Measurements from ENCODE around the gene R3HDM1.
A peak's percentile ranks its signal among the peaks of the same experiment; 100 is the strongest.
"Not testable (repeated sequence)": the region's sequence is repeated elsewhere in the genome, so short reads cannot be mapped to it uniquely, and the experiment has no call there.

The R3HDM1 gene

GRCh38 chr2:135647836-135648579 is 116.7 kb downstream of the R3HDM1 start:
- no peak for DNase-seq

GRCh38 chr2:135650721-135651120 is 119.4 kb downstream of the R3HDM1 start:
- no peak for DNase-seq

- DNase-seq, result no peak
These were observed 120.4 kb downstream of the R3HDM1 start for GRCh38 chr2:135651717-135652116.

GRCh38 chr2:135654239-135654638 is 123.0 kb downstream of the R3HDM1 start:
- not testable (repeated sequence) for DNase-seq

DNA sequence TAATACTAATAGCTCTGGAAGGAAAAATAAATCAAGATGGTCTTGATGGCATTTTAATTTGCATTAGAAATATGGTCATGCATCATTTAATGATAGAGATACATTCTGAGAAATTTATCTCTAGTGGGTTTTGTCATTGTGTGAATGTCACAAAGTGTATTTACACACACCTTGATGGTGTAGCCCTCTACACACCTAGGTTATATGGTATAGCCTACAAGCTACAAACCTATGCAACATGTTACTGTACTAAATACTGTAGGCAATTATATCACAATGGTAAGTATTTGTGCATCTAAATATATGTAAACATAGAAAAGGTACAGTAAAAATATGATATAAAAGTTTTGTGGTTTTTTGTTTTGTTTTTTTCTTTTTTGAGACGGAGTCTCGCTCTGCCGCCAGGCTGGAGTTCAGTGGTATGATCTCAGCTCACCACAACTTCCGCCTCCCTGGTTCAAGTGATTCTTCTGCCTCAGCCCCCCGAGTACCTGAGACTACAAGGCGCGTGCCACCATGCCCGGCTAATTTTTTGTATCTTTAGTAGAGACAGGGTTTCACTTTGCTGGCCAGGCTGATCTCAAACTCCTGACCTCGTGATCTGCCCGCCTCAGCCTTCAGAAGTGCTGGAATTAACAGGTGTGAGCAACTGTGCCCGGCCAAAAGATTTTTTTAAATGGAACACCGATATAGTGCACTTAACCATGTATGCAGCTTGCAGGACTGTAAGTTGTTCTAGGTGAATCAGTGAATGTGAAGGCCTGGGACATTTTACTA is 126.7 kb downstream of the R3HDM1 start:
- no peak for DNase-seq

GRCh38 chr2:135662088-135662487 is 130.8 kb downstream of the R3HDM1 start:
- no peak for DNase-seq

DNA sequence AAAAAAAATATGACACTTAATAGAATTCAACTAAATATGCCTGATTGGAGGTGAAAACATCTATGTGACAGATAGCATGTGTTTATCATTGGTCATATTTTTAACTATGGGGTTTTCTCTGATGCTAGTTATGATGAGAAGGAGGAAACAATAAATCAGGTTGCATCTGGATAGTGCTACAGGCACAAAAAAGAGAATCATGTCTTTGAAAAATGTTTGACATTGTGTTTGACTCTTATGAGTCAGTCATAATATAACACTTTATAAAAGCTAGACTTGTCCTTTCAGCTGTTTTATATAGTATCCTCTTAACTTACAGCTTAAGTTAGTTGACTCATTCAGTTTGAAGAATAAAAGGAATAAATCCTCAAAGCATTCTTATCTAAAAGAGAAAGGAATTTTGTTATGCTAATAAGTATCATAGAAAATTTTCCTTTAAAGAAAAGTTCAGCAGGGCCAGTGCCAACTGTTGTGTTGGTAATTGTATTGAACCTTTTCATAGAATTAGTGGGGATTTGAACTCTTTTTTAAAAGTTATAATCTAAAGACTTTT is 131.9 kb downstream of the R3HDM1 start:
- DNase-seq, result no peak

DNA sequence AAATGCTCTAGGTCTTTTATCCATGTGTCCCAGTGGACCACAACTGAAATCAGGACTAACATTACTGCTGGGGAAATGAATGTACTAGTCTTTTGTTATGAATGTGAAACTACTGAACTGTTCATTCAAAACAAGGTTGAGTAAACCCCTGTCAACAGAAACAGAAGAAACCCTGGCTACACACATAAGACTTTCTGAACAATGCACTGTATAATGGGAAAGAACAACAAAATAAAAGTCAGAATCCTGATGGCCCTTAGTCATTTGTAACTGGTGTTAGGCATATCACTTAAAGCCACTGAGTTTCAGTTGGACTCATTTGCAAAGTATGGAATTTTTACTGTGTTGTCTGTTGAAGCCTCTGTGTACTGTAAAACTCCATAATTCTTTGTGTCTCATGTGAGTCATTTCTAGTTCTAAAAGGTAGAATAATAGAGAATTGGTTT is 133.4 kb downstream of the R3HDM1 start:
- DNase-seq, result no peak

DNA sequence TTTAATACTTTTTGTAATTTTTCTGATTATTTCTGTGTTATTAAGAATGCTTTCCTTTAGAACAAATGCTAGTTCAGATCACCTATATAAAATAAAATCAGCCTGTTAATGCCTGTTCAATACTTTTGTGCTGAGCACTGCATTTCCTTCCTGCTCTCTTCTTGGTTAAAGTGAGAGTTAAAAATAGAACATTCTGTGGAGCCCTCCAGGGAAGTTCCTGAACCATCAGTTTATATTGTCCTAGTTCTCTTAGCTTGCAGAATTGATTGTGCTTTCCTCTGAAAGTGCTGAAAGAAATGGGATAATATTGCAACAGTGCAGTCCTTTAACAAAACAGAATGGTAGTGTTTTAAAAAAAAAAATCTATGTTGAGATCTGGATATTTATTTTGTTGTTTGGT is 135.8 kb downstream of the R3HDM1 start:
- peak in 1 of 14 donors; percentile 2 for DNase-seq

DNA sequence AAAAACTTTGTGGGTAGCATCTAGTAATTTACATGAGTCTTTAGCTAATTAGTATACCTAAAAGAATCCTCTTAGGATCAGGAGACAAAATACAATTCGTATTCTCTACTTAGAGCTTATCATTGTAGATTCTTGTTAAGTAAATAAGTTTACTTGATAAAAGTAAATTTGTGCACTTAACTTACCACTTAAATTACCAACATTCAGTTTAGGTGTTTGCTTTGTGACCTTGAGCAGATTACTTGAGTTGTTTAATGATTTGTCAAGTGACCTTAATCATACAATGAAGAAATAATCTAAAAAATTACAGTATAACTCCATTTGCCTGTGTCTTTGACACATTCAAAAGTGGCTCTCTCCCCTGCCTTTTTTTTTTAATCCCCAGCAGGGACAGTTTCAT is 143.2 kb downstream of the R3HDM1 start:
- no peak for DNase-seq

- DNase-seq, result no peak
These were observed 144.7 kb downstream of the R3HDM1 start for GRCh38 chr2:135676031-135676430.

DNA sequence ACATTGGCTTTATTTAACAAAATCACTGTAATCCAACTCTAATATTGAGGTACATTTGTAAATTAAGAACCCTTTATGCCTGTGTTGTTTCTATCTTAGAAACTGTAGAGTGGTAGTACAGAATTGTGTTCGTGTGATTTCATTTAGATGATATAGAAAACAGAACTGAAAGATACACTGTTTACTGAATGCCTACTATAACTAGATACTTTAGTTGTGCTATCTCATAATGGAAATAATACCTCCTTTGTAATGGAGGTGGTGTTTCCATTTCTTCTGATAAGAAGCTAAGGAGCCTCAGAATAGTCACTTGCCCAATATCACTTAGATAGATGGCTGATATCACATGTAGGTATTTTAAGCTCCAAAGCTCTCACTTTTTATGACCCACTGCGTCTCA is 147.8 kb downstream of the R3HDM1 start:
- DNase-seq, result no peak

DNA sequence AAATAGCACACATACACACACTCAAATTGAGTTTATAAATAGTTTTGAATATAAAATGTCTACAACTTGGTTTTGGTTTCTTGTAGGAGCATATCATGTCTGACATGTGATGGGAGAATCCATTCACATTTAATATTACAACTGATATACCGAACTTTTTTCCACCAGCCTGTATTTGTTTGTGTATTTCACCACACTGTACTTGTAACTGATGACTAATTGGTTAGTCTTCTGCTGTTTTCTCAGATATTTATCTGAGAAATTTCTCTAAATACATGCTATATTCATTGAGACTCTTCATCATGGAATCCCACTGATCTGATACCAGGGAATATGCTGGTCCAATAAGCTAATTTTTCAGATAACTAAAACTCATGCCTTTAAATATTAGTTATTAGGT is 154.1 kb downstream of the R3HDM1 start:
- DNase-seq, result no peak

GRCh38 chr2:135688978-135689377 is 157.7 kb downstream of the R3HDM1 start:
- no peak for DNase-seq

DNA sequence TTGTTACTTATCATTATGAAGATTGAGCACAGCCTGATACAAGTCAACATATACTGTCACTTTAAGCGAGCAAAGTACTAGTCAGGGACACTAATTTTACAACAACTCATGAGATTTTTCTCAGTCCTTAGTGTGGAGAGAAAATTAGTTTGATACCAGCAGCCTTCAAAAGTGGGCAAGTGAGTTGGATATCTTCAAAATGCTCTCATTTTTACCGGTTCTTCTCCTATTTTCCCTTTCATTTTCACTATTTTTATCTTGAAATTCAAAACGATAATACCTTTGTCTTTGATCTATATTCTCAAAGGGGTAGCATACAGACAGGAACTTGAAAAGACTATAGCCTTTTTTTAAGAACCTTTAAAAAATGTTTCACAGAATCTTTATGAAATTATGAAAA is 158.4 kb downstream of the R3HDM1 start:
- no peak for DNase-seq

DNA sequence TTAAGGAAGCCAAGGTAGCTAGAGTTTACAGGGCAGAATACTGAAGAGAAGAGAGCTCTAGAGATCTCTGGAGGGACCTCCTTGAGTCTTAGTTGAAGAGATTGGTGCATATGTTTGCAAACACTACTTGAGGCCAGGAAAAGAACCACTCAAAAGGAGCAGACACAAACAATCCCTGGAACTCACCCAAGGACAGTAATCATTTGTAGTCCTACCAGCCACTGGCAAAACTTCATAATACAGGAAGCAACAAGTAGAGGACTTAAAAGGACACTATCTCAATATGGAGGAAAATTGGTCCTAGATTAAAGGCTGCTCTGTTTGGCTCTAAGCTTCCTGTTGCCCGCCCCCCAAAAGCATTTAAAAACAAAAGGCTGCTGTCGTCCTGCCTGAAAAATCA is 163.4 kb downstream of the R3HDM1 start:
- DNase-seq, result no peak

DNA sequence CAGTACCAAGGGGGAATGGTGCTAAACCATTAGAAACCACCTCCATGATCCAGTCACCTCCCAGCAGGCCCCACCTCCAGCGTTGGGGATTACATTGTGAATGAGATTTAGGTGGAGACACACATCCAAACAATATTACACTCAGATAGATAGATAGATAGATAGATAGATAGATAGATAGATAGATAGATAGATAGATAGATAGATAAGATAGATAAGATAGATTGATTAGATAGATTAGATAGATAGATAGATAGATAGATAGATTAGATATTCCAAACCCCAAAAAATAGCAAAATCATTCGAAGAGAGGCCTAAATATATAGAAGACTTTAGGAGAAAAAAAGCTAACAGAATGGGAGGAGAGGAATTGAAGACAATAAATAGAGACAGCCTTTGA is 167.6 kb downstream of the R3HDM1 start:
- no peak for DNase-seq

DNA sequence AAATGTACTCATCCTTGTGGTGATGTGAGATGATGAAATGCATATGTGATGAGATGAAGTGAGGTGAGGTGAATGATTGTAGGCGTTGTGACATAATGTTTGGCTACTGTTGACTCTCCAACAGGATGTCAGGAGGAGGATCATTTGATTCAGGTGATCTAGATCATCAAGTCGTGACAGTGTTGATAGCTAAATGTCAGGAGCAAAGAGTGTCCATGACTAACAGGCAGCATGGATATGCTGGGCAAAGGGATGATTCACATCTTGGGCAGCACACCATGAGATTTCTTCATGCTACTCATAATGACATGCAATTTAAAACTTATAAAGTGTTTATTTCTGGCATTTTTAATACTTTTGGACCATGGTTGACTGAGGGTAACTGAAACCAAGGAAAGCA is 170.2 kb downstream of the R3HDM1 start:
- no peak for DNase-seq

DNA sequence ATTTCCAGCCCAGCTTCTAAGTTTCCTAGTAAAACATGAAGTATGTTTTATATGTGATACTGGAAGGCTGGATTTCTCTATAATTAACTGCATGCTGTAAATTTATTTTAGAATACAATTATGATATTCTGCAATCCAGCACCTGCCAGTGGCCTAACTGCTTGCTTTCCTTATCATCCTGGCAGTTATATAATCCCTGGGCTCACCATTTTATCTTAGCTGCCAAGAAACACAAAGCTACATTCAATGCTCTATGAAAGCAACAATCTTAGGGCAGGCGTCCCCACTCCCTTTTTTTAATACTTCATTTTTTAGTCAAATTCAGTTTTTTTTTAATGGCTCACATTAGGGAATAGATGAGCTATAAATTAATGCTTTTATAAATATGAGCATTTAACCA is 172.0 kb downstream of the R3HDM1 start:
- DNase-seq, result peak in 1 of 14 donors; percentile 44

DNA sequence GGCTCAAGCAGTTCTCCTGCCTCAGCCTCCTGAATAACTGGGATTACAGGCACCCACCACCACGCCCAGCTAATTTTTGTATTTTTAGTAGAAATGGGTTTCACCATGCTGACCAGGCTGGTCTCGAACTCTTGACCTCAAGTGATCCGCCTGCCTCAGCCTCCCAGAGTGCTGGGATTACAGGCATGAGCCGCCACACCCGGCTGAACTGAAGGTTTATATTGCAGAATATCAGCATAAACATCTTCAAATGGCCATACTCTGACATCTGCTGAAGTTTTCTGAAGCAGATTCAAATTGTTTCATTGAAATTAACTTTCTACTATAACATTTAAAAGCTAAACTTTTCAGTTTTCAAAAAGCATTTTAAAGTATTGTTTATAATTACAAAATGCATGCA is 172.8 kb downstream of the R3HDM1 start:
- not testable (repeated sequence) for DNase-seq

DNA sequence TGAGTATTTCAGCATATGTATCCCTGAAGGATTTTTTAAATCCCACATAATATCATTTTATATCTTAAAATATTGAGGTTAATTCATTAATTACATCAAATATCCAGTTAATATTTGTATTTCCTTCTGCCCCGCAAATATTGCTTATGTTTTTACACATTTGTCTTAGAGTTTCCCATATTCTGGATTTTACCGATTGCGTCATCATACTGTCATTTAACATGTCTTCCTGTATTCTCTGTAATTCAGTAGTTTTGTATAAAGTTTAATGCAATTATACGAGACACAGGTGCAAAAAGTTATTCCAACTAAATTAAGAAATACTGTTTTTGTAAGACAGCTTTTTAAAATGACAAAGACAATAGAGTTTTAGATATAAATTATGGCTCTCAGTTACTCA is 176.9 kb downstream of the R3HDM1 start:
- no peak for DNase-seq

DNA sequence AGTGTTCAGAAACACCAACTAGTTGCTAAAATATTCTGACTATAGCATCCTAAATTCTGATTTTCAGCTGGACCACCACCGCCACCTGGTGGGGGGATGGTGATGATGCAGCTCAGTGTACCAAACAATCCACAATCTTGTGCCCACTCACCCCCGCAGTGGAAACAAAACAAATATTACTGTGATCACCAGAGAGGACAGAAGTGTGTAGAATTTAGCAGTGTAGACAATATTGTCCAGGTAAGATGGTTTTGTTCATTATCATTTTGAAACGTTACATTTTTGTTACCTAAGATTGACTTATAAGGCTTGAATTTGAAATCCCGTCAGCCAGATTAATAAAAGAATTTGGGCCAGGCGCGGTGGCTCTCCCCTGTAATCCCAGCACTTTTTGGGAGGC is 178.7 kb downstream of the R3HDM1 start:
- peak in 9 of 14 donors; percentile 1 to 69 (median 37) for DNase-seq

- DNase-seq, result not testable (repeated sequence)
These were observed 183.8 kb downstream of the R3HDM1 start for GRCh38 chr2:135715086-135715485.
